Vagina (tissue), 2 donors: ENCODE data around the gene DPEP1. TPM values are rescaled to one million over a fixed set of nuclear protein-coding genes. Genes with fewer than 3 reads are reported as not detected.

ENCODE experiments used
- DNase-seq, 2 donors: peaks; one replicate each; pipeline ENCODE4 v3.0.0-alpha.2; 2017; ENCODE audit errors: extremely low spot score in 2 of 2
- H3K27ac ChIP-seq: fragments of 200-600 bp; sonication (generic); one replicate; pipeline ENCODE4 v1.5.1; 2019
- H3K27me3 ChIP-seq: fragments of 200-600 bp; sonication (generic); one replicate; pipeline ENCODE4 v1.5.1; 2019
- H3K36me3 ChIP-seq, 2 donors: fragments of 200-600 bp; sonication (generic); one replicate each; pipeline ENCODE4 v1.5.1; 2017 to 2019
- H3K4me1 ChIP-seq: fragments of 200-600 bp; sonication (generic); one replicate; pipeline ENCODE4 v1.5.1; 2019
- H3K4me3 ChIP-seq, 2 donors: fragments of 200-600 bp; sonication (generic); 1 replicate in 1 of 2; 2 replicates in 1 of 2; pipeline ENCODE4 v1.5.1; 2016 to 2019
- H3K9me3 ChIP-seq: fragments of 200-600 bp; sonication (generic); one replicate; pipeline ENCODE4 v1.5.1; 2019
- POLR2A ChIP-seq, 2 donors: fragments of 450-650 bp; IDR thresholded peaks; one replicate each; pipeline ENCODE4 v1.6.1; 2017; ENCODE audit warnings: antibody characterized with exemption in 2 of 2, mild to moderate bottlenecking in 2 of 2, moderate library complexity in 2 of 2
- POLR2AphosphoS5 ChIP-seq, 2 donors: sonication (generic); formaldehyde crosslinking; IDR thresholded peaks; one replicate each; pipeline ENCODE4 v1.9.0; 2017; ENCODE audit warnings: antibody characterized with exemption in 2 of 2, mild to moderate bottlenecking in 2 of 2, low read depth in 1 of 2; ENCODE audit not compliant: insufficient read depth in 1 of 2
- intact Hi-C: fragments of 100-400 bp; cut with DNase I; formaldehyde crosslinking; loops from one replicate; pipeline ENCODE4 v1.15.1; 2023
- total RNA-seq: library from RNA; depleted of rRNA; stranded (reverse); fragments of >200 nt; gene quantifications from one replicate; pipeline ENCODE4 v1.2.3, GENCODE V29; 2016
- TF ChIP-seq, protein P1 (sequence below), 3 experiments: fragments of 450-650 bp in 2 of 3; fragments of 200-600 bp in 1 of 3; sonication (generic) in 1 of 3; IDR thresholded peaks; one replicate each; pipeline ENCODE4 v1.5.1; 2017 to 2019; ENCODE audit warnings: antibody characterized with exemption in 3 of 3, mild to moderate bottlenecking in 2 of 3, moderate library complexity in 2 of 3

Gene DPEP1
- total RNA-seq, 1 donor from 2014 or later: not detected

GRCh38 chr16:89572073-89572484 lies 41.4 kb upstream of the DPEP1 start:
- no peaks in the 10 kb centered on the region for H3K9me3 ChIP-seq
- peaks cover 18% of the 10 kb centered on the region for H3K4me1 ChIP-seq
- H3K4me3 ChIP-seq: no peak overlapping the region
- no peak for TF ChIP-seq POLR2AphosphoS5 (IDR thresholded peaks at IDR 0.05; ENCODE audit: insufficient read depth in 1 of 2, low read depth in 1 of 2)
- no peak for DNase-seq
- H3K27me3 ChIP-seq: peaks cover 3% of the 10 kb centered on the region
- no peak overlapping the region for H3K27ac ChIP-seq
- intact Hi-C loops: no loop called here
- no peaks in the 10 kb centered on the region for H3K36me3 ChIP-seq

DNA sequence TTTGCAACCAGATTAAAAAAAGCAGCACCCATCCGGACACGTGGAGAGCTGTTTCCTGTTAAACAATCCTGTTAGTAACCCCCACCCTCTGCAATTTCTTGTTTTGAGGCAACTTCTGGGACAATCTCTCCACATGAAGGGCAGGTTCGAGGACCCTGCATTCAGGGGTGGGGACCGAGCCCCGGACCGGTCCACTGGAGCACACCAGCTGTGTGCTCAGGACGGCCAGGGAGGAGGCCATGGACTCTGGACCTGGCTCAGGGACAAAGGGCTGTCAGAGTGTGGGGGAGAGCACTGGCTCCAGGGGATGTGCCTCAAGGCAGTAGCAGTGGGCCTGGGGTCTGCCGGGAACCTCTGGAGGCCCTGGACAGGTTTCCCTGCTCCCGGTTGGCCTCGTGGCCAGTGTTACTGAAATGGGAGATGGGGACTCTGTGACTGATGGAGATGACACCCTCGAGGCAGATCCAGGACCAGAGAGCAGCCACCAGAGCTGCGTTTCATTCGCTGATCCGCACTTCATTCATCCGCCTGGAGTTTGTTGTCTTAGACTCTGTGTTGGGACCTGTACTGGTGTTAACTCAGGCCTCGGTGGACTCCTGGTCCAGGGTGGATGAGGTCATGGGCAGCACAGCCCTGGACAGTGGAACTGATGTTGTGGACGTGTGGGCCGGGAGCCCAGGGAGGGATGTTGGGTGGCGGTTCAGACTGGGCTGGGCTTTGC lies 40.8 kb upstream of the DPEP1 start:
- peaks cover 18% of the 10 kb centered on the region for H3K4me1 ChIP-seq
- no peaks in the 10 kb centered on the region for H3K36me3 ChIP-seq
- peaks cover 3% of the 10 kb centered on the region for H3K27me3 ChIP-seq
- no peak for DNase-seq
- no peaks in the 10 kb centered on the region for H3K9me3 ChIP-seq
- intact Hi-C loops: no loop called here
- H3K27ac ChIP-seq: no peak overlapping the region
- no peak overlapping the region for H3K4me3 ChIP-seq
- TF ChIP-seq POLR2A (IDR thresholded peaks at IDR 0.05): no peak
- TF ChIP-seq, protein P1, sequence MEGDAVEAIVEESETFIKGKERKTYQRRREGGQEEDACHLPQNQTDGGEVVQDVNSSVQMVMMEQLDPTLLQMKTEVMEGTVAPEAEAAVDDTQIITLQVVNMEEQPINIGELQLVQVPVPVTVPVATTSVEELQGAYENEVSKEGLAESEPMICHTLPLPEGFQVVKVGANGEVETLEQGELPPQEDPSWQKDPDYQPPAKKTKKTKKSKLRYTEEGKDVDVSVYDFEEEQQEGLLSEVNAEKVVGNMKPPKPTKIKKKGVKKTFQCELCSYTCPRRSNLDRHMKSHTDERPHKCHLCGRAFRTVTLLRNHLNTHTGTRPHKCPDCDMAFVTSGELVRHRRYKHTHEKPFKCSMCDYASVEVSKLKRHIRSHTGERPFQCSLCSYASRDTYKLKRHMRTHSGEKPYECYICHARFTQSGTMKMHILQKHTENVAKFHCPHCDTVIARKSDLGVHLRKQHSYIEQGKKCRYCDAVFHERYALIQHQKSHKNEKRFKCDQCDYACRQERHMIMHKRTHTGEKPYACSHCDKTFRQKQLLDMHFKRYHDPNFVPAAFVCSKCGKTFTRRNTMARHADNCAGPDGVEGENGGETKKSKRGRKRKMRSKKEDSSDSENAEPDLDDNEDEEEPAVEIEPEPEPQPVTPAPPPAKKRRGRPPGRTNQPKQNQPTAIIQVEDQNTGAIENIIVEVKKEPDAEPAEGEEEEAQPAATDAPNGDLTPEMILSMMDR (IDR thresholded peaks at IDR 0.05): no peak
- TF ChIP-seq POLR2AphosphoS5 (IDR thresholded peaks at IDR 0.05; ENCODE audit: insufficient read depth in 1 of 2, low read depth in 1 of 2): no peak

- TF ChIP-seq, protein P1 (IDR thresholded peaks at IDR 0.05): no peak
- no peak for TF ChIP-seq POLR2AphosphoS5 (IDR thresholded peaks at IDR 0.05; ENCODE audit: insufficient read depth in 1 of 2, low read depth in 1 of 2)
- no peak for TF ChIP-seq POLR2A (IDR thresholded peaks at IDR 0.05)
- H3K9me3 ChIP-seq: no peaks in the 10 kb centered on the region
- DNase-seq: no peak
- peaks cover 3% of the 10 kb centered on the region for H3K27me3 ChIP-seq
- peak overlapping the region in 1 of 2 donors; percentile 43 for H3K4me3 ChIP-seq
- no peaks in the 10 kb centered on the region for H3K36me3 ChIP-seq
- intact Hi-C loops: no loop called here
- no peak overlapping the region for H3K27ac ChIP-seq
- H3K4me1 ChIP-seq: peaks cover 18% of the 10 kb centered on the region
These were observed 39.4 kb upstream of the DPEP1 start for GRCh38 chr16:89573826-89574680.

DNA sequence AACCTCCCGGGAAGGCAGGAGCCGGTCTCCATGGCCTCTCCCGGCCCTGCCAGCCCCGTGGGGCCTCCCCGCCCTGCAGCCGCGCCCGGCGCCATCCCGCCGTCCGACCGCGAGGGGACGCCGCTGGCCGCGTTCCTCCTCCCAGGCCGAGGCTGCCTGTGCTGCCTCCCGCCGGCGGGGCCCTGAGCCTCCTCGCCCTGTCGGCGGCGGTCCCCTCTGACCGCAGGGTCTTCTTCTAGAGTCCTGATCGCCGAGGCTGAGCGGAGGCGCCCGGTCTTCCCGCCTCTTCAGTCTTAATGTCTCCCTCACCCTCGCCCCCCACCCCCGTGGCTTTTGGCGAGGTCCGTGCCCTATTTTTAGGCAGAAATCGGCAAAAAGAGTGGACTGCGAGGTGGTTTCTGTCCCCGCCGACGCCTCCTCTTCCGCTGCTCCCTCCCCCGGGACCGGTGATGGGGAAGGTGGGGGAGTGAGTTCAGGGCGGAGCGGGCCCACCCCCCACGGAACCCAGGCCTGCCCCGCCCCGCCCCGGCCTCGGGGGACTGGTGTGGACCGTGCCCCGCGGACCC lies 38.7 kb upstream of the DPEP1 start:
- Histone ChIP-seq H3K4me1 (peaks cover 18% of the 10 kb centered on the region), H3K36me3 (no peaks in the 10 kb centered on the region), H3K27me3 (peaks cover 3% of the 10 kb centered on the region), H3K9me3 (no peaks in the 10 kb centered on the region), H3K4me3 (peak overlapping the region; percentile 15 to 43), H3K27ac (no peak overlapping the region)
- intact Hi-C loops: no loop called here
- TF ChIP-seq, protein P1 (IDR thresholded peaks at IDR 0.05): peak in 1 of 3 experiments; percentile 48
- TF ChIP-seq POLR2A (IDR thresholded peaks at IDR 0.05) (no peak), POLR2AphosphoS5 (IDR thresholded peaks at IDR 0.05; ENCODE audit: insufficient read depth in 1 of 2, low read depth in 1 of 2) (no peak)
- no peak for DNase-seq

GRCh38 chr16:89575247-89576152 lies 37.9 kb upstream of the DPEP1 start, which contains the start of gene CPNE7:
CPNE7 (plus strand) TSS chr16:89575758; CDS start chr16:89575898, 140 bp downstream.
- peaks cover 18% of the 10 kb centered on the region for H3K4me1 ChIP-seq
- H3K27ac ChIP-seq: no peak within 1 kb of the TSS
- no peak for DNase-seq
- no peak for TF ChIP-seq POLR2A (IDR thresholded peaks at IDR 0.05)
- TF ChIP-seq, protein P1 (IDR thresholded peaks at IDR 0.05): no peak
- no peak for TF ChIP-seq POLR2AphosphoS5 (IDR thresholded peaks at IDR 0.05; ENCODE audit: insufficient read depth in 1 of 2, low read depth in 1 of 2)
- H3K27me3 ChIP-seq: peaks cover 3% of the 10 kb centered on the region
- no peaks in the 10 kb centered on the region for H3K36me3 ChIP-seq
- intact Hi-C loops: no loop called here
- H3K4me3 ChIP-seq: peak within 1 kb of the TSS; percentile 15 to 43
- H3K9me3 ChIP-seq: no peaks in the 10 kb centered on the region
